ENCODE measurements around the gene LTA4H.

The LTA4H gene

DNA sequence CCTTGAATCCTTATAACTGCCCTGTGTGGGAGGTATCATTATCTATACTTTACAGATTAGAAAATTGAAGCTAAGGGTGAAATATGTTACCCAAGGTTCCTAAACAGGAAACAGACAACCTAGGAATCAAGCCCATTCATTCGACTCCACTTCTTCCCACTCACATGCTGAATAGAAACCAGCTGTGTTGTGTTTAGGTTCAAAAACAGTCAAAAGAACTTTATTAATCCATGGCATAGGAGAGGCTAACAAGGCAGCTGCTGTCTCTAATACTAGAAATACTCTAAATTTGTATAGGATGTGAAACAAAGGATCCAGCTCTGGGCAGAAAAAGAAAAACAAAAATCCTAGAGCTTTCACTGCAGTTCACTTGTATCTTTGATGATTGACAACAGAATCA is 82.4 kb downstream of the LTA4H start:
- no peak for DNase-seq

DNA sequence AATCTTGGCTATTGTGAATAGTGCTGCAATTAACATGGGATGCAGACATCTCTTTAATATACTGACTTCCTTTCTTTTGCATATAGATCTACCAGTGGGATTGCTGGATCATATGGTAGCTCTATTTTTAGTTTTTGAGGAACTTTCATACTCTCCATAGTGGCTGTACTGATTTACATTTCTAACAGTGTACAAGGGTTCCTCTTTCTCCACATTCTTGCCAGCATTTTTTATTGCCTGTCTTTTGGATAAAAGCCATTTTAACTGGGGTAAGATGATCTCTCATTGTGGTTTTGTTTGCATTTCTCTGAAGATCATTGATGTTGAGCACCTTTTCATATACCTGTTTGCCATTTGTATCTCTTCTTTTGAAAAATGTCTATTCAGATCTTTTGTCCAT is 83.9 kb downstream of the LTA4H start:
- DNase-seq = no peak

All from activated T-cell treated with anti-CD3 and anti-CD28 coated beads for 4 hours (primary cell).